GM21723 (cell line): ENCODE results near the gene PDE2A.
"Not testable (repeated sequence)": the region's sequence is repeated elsewhere in the genome, so short reads cannot be mapped to it uniquely, and the experiment has no call there.

Source experiments
- ATAC-seq: cut with Tn5 transposase; IDR thresholded peaks from one replicate; pipeline ENCODE4 v1.9.1; 2021; ENCODE audit warnings: mild to moderate bottlenecking, moderate library complexity; ENCODE audit not compliant: unreplicated experiment

The PDE2A gene

DNA sequence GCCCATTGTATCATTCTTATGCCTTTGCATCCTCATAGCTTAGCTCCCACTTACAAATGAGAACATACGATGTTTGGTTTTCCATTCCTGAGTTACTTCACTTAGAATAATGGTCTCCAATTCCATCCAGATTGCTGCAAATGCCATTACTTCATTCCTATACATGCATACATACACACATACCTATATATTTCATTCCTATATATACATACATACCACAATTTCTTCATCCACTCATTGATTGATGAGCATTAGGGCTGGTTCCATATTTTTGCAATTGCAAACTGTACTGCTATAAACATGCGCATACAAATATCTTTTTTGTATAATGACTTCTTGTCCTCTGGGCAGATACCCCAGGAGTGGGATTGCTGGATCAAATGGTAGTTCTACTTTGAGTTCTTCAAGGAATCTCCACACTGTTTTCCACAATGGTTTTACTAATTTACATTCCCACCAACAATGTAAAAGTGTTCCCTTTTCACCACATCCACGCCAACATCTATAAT, 119.2 kb downstream of the PDE2A start:
- not testable (repeated sequence) for ATAC-seq

- no peak for ATAC-seq
These were observed 120.5 kb downstream of the PDE2A start for GRCh38 chr11:72553706-72554105.

DNA sequence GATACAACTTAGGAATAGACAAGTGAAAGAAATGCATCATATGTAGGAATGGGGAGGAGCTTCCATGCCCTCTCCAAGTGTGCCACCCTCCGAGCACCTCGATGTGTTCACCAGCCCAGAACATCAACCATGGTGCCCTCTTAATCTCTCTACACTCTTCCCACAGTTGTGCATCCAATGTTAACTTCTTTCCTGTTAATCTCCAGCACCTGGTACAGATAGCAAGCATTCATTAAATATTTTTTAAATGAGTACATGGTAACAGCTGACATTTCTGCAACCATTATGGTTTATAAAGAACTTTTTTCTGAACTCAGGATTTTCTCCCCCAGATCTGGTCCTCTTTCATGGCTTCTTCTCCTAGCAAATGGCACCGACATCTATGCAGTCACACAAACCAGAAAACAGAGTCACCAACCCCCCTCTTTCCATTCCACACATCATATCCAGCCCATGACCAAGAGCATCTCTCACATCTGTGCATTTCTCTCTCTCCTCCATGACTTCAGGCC, 121.8 kb downstream of the PDE2A start:
- no peak for ATAC-seq

GRCh38 chr11:72551571-72551970, 122.7 kb downstream of the PDE2A start:
- ATAC-seq: no peak

GRCh38 chr11:72548463-72548862, 125.8 kb downstream of the PDE2A start:
- no peak for ATAC-seq

GRCh38 chr11:72546866-72547265, 127.4 kb downstream of the PDE2A start:
- ATAC-seq: no peak

GRCh38 chr11:72544589-72544988, 129.6 kb downstream of the PDE2A start:
- no peak for ATAC-seq

GRCh38 chr11:72543849-72544542, 130.2 kb downstream of the PDE2A start:
- no peak for ATAC-seq

DNA sequence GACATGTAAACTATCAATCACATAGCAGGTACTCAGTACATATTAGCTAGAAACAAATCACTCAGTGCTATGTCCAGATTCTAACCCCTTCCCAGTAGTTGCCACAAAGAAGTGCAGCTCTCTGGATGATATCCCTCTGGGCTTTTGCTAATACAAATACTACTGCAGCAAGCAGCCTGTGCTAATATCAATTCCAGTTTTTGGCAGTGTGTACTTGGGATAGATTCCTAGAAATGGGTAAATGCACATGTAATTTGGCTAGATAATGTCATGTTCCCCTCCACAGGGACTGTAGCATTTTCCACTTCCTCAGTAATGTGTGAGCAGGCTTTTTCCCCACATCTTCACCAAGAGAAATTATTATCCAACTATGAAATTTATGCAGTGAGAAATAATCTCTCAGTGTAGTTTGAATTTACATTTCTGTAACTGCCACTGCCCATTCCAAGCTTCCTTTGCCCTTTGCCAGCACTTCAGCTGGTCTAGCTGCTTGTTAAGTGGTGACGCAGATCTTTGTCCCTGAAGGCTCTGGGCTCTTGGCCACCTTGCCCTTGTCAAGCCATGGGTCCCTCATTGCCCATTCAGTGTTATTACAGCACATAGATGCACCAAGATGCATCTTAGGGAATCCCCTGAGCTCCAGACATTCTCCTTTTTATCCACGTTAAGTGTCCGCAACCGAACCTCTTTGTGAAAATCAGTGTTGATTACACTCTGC, 132.8 kb downstream of the PDE2A start:
- ATAC-seq: no peak

- no peak for ATAC-seq
These were observed 137.2 kb downstream of the PDE2A start for GRCh38 chr11:72537051-72537450.

- no peak for ATAC-seq
These were observed 139.1 kb downstream of the PDE2A start for GRCh38 chr11:72535194-72535547.

DNA sequence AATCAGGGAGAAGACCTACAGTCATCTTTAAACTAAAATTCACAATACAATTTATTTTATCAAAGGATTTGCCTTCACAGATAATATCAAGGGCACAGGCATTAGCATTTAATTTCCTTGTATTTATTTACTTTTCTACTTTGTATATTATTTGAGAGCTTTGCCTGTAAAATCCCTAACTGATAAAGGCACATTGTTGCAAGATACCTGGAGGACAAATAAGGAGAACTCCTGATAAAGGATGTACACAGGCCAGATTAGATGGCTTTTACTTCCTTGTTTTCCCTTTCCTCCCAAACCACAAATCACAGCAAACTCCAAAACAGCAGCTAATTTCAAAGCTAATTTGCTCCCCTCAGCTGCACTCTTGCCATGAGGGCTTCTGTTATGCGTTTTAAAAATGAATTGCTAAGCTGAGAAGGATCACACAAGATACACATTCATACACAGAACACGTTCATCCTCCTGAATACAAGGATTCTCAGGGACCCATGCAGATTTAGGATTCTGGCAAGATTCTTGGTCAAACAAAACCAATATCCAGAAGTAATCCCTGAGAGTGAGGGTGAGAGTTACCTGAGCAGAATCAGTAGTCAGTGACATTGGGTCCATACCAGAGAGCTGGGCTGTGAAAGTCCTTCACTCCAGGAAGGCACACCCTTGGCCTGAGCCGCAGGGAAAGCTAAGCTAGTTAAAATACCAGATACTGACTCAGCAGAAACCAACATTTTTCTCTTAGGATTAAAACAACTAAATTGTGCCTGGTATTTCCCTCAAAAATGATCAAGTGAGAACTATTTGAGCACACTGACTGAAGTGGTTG, 139.6 kb downstream of the PDE2A start:
- ATAC-seq: no peak

DNA sequence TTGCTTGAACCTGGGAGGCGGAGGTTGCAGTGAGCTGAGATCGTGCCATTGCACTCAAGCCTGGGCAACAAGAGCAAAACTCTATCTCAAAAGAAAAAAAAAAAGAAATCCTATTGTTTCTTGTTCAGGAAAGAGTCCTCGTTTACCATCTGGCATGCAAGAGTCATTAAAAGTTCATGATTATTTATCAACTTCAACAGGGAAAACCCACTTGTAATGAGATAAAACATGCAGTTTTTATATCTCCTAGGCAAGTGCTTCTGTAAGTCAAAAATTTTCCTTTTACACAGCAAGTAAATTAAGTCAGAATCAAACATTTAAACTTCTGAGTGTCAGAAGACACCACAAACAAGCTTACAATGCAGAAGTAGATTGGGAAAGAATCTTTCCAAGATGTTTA, 145.2 kb downstream of the PDE2A start:
- no peak for ATAC-seq

GRCh38 chr11:72528121-72528520, 146.1 kb downstream of the PDE2A start:
- ATAC-seq: no peak
